Tibial artery (tissue), 4 donors: ENCODE results near the gene KIAA0586.
"Not testable (repeated sequence)": the region's sequence is repeated elsewhere in the genome, so short reads cannot be mapped to it uniquely, and the experiment has no call there.

Experiments
- DNase-seq, 2 donors: peaks; one replicate each; pipeline ENCODE4 v3.0.0-alpha.2; 2019
- H3K27ac ChIP-seq, 2 donors: fragments of 200-600 bp; sonication (generic) in 1 of 2; 1 replicate in 1 of 2; 2 replicates in 1 of 2; pipeline ENCODE4 v1.5.1; 2018 to 2019; ENCODE audit warnings: mild to moderate bottlenecking in 1 of 2
- H3K27me3 ChIP-seq, 2 donors: fragments of 200-600 bp; sonication (generic) in 1 of 2; one replicate each; pipeline versions ENCODE4 v1.5.1 to v1.6.0; 2016 to 2019
- H3K36me3 ChIP-seq, 3 donors: fragments of 200-600 bp; sonication (generic) in 2 of 3; one replicate each; pipeline ENCODE4 v1.5.1; 2016 to 2019; ENCODE audit warnings: mild to moderate bottlenecking in 2 of 3
- H3K4me1 ChIP-seq, 4 donors: fragments of 200-600 bp; sonication (generic) in 2 of 4; 1 replicate in 3 of 4; 2 replicates in 1 of 4; pipeline ENCODE4 v1.5.1; 2016 to 2019
- H3K4me3 ChIP-seq, 2 donors: fragments of 200-600 bp; sonication (generic) in 1 of 2; 1 replicate in 1 of 2; 2 replicates in 1 of 2; pipeline ENCODE4 v1.5.1; 2018 to 2019; ENCODE audit warnings: mild to moderate bottlenecking in 2 of 2
- H3K9me3 ChIP-seq, 3 donors: fragments of 200-600 bp; sonication (generic) in 1 of 3; one replicate each; pipeline ENCODE4 v1.5.1; 2016 to 2019
- CTCF ChIP-seq, 2 experiments: fragments of 200-600 bp in 1 of 2; fragments of 450-650 bp in 1 of 2; IDR thresholded peaks; one replicate each; pipeline ENCODE4 v1.5.1; 2017 to 2019; ENCODE audit warnings: antibody characterized with exemption in 2 of 2, mild to moderate bottlenecking in 1 of 2, moderate library complexity in 1 of 2
- intact Hi-C: fragments of 100-400 bp; cut with DNase I; formaldehyde crosslinking; loops from one replicate; pipeline ENCODE4 v1.15.0; 2023; ENCODE audit warnings: low total_unique reads

Gene KIAA0586

DNA sequence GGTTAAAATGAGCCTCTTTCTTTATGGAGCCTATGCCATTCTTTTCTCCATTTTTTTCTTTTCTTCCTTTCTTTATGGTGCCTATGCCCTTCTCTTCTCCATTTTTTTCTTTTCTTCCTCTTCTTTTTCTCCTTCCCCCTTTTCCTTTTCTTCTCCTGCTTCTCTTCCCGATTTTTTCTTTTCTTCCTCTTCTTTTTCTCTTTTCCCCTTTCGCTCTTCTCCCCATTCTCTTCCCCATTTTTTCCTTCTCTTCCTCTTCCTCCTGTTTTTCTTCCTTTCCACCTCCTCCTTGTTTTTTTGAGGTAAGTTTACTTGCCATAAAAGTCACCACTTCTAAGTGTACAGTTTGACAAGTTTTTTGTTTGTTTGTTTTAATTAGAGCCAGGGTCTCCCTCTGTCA is 50.1 kb downstream of the KIAA0586 start:
- H3K4me1 ChIP-seq: no peaks in the 10 kb centered on the region
- no peak for TF ChIP-seq CTCF (IDR thresholded peaks at IDR 0.05)
- intact Hi-C loops: no loop called here

GRCh38 chr14:58478329-58478728 is 50.8 kb downstream of the KIAA0586 start:
- H3K4me1 ChIP-seq, H3K27ac ChIP-seq, H3K27me3 ChIP-seq, H3K4me3 ChIP-seq, DNase-seq, H3K9me3 ChIP-seq, intact Hi-C loops: not testable (repeated sequence)
- H3K36me3 ChIP-seq: peaks cover 26 to 62% (median 31%) of the 10 kb centered on the region in 3 donors

More for the DNA sequence above, 50.1 kb downstream of the KIAA0586 start:
- Histone ChIP-seq H3K36me3 (peaks cover 22 to 56% (median 26%) of the 10 kb centered on the region in 3 donors), H3K27me3 (no peaks in the 10 kb centered on the region), H3K9me3 (no peaks in the 10 kb centered on the region), H3K4me3 (no peak overlapping the region), H3K27ac (no peak overlapping the region)
- no peak for DNase-seq

- H3K27ac ChIP-seq: no peak overlapping the region
- intact Hi-C loops: no loop called here
- TF ChIP-seq CTCF (IDR thresholded peaks at IDR 0.05): no peak
- H3K9me3 ChIP-seq: no peaks in the 10 kb centered on the region
- H3K4me1 ChIP-seq: no peaks in the 10 kb centered on the region
- H3K4me3 ChIP-seq: no peak overlapping the region
- no peaks in the 10 kb centered on the region for H3K27me3 ChIP-seq
- H3K36me3 ChIP-seq: peaks cover 20 to 55% (median 26%) of the 10 kb centered on the region in 3 donors
- no peak for DNase-seq
These were observed 52.5 kb downstream of the KIAA0586 start for GRCh38 chr14:58479975-58480374.

DNA sequence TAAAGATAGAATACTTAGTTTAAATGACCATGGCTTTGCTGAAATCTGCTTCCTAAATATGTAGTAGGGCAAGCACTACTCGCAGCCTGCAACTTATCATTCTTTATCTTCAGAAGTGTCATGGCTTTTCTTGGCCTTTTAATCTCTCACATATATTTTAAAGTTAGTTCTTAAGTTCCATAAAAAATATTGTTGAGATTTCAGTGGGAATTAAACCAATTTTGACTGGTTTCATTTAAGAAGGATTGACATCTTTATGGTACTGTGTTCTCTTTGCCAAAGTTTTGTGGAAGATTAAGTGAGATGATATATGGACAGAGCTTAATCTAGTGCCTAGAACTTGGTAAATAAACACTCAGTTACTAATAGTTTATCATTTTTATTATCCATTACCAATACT is 56.7 kb downstream of the KIAA0586 start:
- H3K4me3 ChIP-seq: no peak overlapping the region
- no peak for DNase-seq
- no peaks in the 10 kb centered on the region for H3K4me1 ChIP-seq
- intact Hi-C loops: no loop called here
- H3K27ac ChIP-seq: no peak overlapping the region
- no peaks in the 10 kb centered on the region for H3K9me3 ChIP-seq
- TF ChIP-seq CTCF (IDR thresholded peaks at IDR 0.05): no peak
- H3K27me3 ChIP-seq: no peaks in the 10 kb centered on the region
- peaks cover 24 to 45% (median 29%) of the 10 kb centered on the region in 3 donors for H3K36me3 ChIP-seq

GRCh38 chr14:58488550-58488949 is 61.0 kb downstream of the KIAA0586 start:
- Histone ChIP-seq H3K9me3 (no peaks in the 10 kb centered on the region), H3K36me3 (peaks cover 30 to 53% (median 34%) of the 10 kb centered on the region in 3 donors), H3K27ac (no peak overlapping the region), H3K27me3 (no peaks in the 10 kb centered on the region), H3K4me3 (no peak overlapping the region), H3K4me1 (no peaks in the 10 kb centered on the region)
- intact Hi-C loops: no loop called here
- no peak for TF ChIP-seq CTCF (IDR thresholded peaks at IDR 0.05)
- DNase-seq: no peak

- Histone ChIP-seq H3K36me3 (peaks cover 30 to 59% (median 38%) of the 10 kb centered on the region in 3 donors), H3K9me3 (no peaks in the 10 kb centered on the region), H3K4me3 (no peak overlapping the region), H3K27me3 (no peaks in the 10 kb centered on the region), H3K4me1 (no peaks in the 10 kb centered on the region), H3K27ac (no peak overlapping the region)
- intact Hi-C loops: loop anchor here (10.0 kb wide), 1 partner anchor 143 kb away; the partner anchor contains the start of gene DACT1
- DNase-seq: no peak
- no peak for TF ChIP-seq CTCF (IDR thresholded peaks at IDR 0.05)
These were observed 64.1 kb downstream of the KIAA0586 start for GRCh38 chr14:58491593-58491992.
